Smooth muscle cell of the brain vasculature (primary cell): ENCODE data around the gene BLZF1.
"Not testable (repeated sequence)": the region's sequence is repeated elsewhere in the genome, so short reads cannot be mapped to it uniquely, and the experiment has no call there.

ENCODE experiments used
- DNase-seq: peaks from one replicate; pipeline ENCODE4 v3.0.0-alpha.2; 2012; ENCODE audit warnings: low read depth, low spot score

The BLZF1 gene

GRCh38 chr1:169367686-169368405 is at the start of gene BLZF1, which contains the start of gene NME7:
Gene BLZF1 (plus strand): TSS chr1:169368195. CDS start chr1:169369523, 1,328 bp downstream.
Gene NME7 (minus strand): TSS chr1:169367797. CDS start chr1:169367710, 87 bp downstream.
- peak; percentile 89 for DNase-seq

DNA sequence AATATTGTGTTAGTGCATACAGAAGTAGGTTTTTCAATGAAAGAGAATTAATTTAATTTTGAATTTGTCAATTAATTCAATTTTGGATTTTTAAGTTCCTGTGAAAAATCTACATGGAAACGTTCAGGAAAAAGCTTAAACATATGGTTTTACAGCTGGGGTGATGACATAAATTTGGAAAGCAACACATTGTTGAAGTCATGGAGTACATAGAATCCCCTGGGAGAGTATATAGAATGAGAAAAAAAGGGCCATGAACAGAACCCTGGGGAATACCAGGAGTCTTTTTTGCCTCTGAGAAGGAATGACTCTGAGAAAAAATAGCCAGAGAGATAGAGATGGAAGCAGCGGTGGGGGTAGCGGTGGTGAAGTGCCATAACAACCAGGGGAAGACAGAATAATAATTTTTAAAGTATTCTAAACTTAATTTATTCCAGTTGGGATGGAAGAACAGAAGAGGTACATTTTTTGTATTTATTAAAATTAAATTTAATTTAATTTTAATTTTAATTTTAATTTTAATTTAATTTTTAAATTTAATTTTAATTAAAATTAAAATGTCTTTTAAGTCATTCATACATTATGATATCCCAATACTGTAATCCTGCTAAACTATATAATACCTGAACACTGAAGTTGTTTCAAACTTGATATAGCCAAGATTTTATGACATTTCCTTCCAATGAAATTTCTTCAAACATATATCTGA is 49.3 kb upstream of the BLZF1 start:
- DNase-seq = no peak

DNA sequence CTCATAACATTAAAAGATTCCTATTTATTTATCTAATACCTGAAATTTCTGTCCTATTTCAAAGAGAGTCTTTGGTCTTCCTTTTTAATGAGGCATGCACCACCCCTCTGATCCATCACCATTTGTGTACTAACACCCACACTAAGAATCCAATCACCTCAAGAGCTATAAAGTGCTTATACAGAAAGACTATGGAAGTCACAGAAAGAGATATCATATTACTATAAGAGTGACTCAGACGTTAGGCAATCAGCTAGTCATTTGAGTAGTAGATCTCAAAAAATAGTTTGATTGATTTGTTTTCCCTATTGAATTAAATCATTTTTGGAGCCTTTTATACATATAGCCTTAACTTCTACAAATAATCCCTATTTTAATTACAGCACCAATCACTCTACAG is 46.5 kb upstream of the BLZF1 start:
- no peak for DNase-seq

DNA sequence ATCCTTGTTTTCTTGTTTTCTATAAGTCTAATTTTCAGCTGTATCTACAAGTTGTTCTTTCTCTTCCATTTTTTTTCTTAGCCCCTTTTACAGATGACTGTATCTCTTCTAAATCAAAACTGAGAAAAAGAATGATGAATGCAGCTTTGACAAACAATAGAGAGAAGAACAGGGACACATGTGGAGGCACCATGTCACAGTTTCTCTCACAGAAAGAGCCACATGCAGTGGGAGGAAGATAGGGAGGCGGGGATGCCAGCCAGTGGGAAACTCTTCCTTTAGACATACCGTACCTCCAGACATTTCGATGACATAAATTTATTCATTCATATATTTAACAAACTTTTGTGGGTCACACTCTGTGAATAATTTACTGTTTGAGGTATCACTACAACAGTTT is 45.9 kb upstream of the BLZF1 start:
- DNase-seq = no peak

DNA sequence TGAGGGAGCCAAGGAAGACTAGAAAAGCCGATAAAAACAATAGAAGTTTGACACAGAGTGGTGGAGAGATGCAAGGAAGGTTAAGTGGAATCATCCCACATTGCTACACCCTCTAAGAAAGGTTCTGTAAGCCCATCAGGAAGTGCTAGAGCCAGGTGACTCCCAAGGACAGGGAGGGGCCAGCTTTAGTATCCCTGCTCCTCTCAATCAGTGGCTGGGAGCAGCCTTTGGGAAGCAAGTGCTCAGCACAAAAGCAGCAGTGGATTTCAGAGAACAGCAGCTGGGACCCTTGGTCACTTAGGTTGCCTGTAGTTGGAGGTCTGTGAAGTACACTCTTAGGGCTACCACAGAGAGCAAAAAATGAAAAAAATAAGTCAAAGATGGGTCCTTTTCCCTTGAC is 42.9 kb upstream of the BLZF1 start:
- no peak for DNase-seq

GRCh38 chr1:169326261-169326955 is 41.6 kb upstream of the BLZF1 start:
- DNase-seq = no peak

DNA sequence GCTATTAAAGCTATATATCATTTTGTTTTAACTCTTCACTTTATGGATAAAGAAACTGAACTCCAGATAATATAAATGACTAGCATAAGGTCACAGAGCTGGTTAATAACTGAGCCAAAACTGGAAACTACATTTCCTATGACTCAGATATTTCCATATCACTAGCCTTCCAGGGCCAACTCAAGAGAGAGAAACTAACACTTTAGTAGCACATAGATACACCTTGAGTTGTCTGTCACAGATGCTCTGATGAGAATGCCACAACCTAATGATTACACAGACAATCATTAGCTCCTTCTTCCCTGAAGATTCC is 41.1 kb upstream of the BLZF1 start:
- no peak for DNase-seq

DNA sequence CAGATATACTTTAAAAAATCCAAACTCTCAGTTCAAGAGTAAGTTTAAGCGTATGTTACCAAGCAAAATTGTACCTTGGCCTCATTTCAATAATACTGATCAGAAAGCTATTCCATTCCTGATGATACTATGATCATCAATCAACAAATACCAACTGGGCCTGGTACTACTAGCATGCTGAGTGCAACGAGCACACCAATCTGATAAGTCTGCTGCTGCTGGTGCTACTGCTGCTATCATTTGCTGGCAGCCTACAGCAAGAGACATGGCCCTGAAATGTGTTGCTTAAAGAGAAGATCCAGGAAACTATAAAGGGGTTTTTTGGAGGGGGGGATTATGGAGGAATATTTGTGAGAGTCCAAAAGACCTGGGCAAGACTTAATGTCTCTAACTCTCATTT is 40.1 kb upstream of the BLZF1 start:
- DNase-seq = no peak

DNA sequence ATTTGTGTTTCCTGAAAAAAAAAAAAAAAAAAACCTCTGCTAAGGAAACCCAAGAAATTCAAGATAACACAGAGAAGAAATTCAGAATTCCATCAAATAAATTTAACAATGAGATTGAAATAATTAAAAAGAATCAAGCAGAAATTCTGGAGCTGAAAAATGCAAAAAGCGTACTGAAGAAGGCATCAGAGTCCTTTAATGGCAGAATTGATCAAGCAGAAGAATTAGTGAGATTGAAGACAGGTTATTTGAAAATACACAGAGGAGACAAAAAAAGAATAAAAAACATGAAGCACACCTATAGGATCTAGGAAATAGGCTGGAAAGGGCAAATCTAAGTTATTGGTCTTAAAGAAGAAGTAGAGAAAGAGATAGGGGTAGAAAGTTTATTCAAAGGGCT is 38.6 kb upstream of the BLZF1 start:
- DNase-seq = no peak

GRCh38 chr1:169330927-169331326 is 37.1 kb upstream of the BLZF1 start:
- DNase-seq = no peak

GRCh38 chr1:169334727-169335126 is 33.3 kb upstream of the BLZF1 start:
- DNase-seq = not testable (repeated sequence)

- not testable (repeated sequence) for DNase-seq
These were observed 30.9 kb upstream of the BLZF1 start for GRCh38 chr1:169336947-169337715.

- no peak for DNase-seq
These were observed 29.4 kb upstream of the BLZF1 start for GRCh38 chr1:169338617-169339016.

DNA sequence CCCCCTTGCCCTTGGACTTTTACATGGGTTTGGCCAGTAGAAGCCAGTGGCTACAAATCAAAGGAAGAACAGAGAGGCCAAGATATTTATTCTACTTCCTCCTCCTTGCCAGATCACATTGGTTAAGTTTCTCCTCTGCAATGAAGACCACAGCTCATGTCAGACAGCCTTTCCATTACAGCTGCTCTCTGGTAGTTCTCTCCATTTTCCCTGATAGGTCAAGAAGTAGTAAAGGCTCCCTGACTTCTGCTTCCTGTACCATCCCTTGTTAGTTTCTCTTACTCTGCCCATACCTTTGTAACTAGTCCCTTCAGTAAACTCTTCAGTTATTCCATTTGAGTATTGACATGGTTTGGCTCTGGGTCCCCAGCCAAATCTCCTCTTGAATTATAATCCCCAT is 28.2 kb upstream of the BLZF1 start:
- DNase-seq = no peak

GRCh38 chr1:169340882-169341281 is 27.1 kb upstream of the BLZF1 start:
- DNase-seq = no peak

DNA sequence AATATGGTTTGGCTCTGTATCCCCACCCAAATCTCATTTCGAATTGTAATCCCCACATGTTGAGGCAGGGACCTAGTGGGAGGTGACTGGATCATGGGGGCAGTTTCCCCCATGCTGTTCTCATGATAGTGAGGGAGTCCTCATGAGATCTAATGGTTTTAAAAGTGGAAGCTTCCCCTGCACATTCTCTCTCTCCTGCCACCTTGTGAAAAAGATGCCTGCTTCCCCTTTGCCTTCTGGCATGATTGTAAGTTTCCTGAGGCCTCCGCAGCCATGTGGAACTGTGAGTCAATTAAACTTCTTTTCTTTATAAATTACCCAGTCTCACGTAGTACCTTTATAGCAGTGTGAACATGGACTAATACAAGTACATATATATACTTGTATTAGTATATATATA is 25.9 kb upstream of the BLZF1 start:
- not testable (repeated sequence) for DNase-seq

DNA sequence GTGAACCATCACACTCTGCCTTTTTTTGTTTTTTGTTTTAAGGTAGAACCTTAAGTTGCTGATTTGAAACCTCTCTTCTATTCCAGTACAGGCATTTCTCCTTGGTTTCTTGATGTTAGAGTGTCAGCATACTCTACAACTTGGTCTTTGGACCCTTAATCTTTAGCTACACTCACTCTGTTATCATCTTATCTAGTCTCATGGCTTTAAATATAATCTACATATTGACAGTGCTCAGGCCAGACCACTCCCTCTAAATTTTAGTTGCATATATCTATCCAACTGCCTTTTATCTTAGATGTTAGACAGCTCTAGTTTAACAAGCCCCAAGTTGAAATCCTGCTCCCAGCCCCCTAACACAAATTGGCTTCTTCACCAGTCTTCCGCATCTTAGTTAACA is 22.5 kb upstream of the BLZF1 start:
- no peak for DNase-seq

DNA sequence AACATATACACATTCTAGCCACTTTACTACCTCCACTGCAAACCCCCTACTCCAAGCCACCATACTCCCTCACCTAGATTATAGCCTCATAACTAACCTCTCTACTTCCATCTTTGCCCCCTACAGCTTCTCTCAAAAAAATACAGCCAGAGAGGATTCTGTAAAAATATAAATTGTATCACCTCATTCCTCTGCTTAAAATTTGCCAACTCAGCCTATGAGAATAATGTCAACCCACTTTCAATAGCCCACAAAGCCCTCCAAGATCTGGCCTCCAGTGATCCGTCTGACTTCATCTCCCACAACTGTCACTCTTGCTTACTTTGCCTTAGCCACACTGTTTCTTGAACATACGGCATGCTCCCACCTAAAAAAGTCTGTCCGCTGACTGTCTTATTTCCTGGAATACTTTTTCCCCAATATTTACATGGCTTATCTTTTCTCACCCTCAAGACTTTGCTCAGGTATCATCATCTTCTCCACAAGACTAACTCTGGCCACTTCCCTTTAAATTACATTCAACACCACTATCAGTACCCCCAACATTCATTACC is 21.9 kb upstream of the BLZF1 start:
- no peak for DNase-seq

DNA sequence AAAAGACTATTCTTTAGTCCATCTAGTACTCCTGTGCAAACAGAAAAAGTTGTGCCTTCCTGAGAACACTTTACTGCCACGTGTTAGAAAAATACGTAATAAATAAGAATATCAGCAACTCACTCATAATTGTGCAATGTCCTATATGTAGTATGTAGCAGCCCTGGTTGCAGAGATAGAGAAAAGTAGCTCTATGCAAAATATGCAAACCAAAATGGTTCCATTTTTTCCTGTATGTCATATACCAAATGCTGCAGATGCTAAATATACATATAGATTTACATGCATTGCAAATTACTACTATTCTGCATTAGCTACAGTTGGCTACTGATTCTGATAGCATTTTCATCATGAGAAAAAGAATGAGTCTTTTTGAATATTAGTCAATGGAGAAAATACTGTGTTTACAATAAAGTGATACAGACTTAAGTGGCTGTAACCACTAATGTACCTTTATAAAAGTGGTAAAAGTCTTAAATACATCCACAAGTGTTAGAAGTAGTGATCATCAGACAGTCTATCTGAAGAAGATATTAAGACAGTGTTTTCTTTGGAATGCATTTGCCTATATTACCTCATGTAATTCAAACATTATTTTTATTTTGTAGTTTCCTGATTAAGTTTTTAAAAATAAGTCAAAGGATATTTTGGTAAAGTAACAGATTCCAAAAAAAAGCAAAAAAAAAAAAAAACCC is 20.2 kb upstream of the BLZF1 start:
- no peak for DNase-seq

GRCh38 chr1:169348383-169349036 is 19.5 kb upstream of the BLZF1 start:
- DNase-seq = peak; percentile 51

DNA sequence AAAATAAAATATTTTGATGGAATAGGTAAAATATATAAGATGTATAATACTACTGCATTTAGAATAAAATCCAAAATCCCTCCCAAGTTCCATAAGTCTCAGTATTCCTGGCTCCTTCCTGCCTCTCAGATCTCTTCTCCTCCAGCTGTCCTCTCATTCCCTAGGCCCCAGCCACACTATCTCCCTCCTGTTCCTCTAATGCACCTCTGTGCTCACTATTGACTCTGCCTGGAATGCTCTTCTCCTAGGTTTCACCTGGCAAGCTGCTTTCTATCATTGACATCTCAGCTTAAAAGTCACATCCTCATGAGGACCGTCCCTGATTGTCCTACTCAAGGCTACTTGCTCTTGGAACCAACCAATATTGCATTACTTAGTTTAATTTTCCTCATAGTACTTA is 7.6 kb upstream of the BLZF1 start:
- no peak for DNase-seq
